NCI-H2107 treated with DMSO at 0.1 percent for 48 hours (cell line): ENCODE measurements around the gene ZDHHC6.
"Not testable (repeated sequence)": the region's sequence is repeated elsewhere in the genome, so short reads cannot be mapped to it uniquely, and the experiment has no call there.

ENCODE experiments used
- DNase-seq: peaks from one replicate; lab custom pipeline; 2025; ENCODE audit not compliant: unreplicated experiment; lab: John Stamatoyannopoulos, UW

ZDHHC6 gene

GRCh38 chr10:112446855-112447619, at the start of gene ZDHHC6, which contains the start of gene VTI1A:
Gene ZDHHC6 (minus strand): TSS chr10:112446914. CDS start chr10:112445436, 1,478 bp downstream.
Gene VTI1A (plus strand): TSS chr10:112447215. CDS start chr10:112447374, 159 bp downstream.
- peak; percentile 52 for DNase-seq

GRCh38 chr10:112492736-112493135, 46.0 kb upstream of the ZDHHC6 start:
- DNase-seq, result no peak

- no peak for DNase-seq
Measured at GRCh38 chr10:112491144-112491543, 44.4 kb upstream of the ZDHHC6 start.

- peak; percentile 76 for DNase-seq
Measured at GRCh38 chr10:112490545-112490944, 43.8 kb upstream of the ZDHHC6 start.

GRCh38 chr10:112487964-112488363, 41.2 kb upstream of the ZDHHC6 start:
- no peak for DNase-seq

- DNase-seq, result no peak
Measured at GRCh38 chr10:112484399-112484798, 37.7 kb upstream of the ZDHHC6 start.

GRCh38 chr10:112481602-112482001, 34.9 kb upstream of the ZDHHC6 start:
- no peak for DNase-seq

- no peak for DNase-seq
Measured at GRCh38 chr10:112475575-112476218, 29.0 kb upstream of the ZDHHC6 start.

- DNase-seq, result peak; percentile 42
Measured at GRCh38 chr10:112471878-112472487, 25.3 kb upstream of the ZDHHC6 start.

GRCh38 chr10:112467541-112468075, 20.9 kb upstream of the ZDHHC6 start:
- DNase-seq, result no peak

- DNase-seq, result no peak
Measured at GRCh38 chr10:112466802-112467201, 20.1 kb upstream of the ZDHHC6 start.

- no peak for DNase-seq
Measured at GRCh38 chr10:112465299-112465883, 18.7 kb upstream of the ZDHHC6 start.

- DNase-seq, result not testable (repeated sequence)
Measured at GRCh38 chr10:112464074-112464473, 17.4 kb upstream of the ZDHHC6 start.

- no peak for DNase-seq
Measured at GRCh38 chr10:112461029-112461887, 14.5 kb upstream of the ZDHHC6 start.

- DNase-seq, result no peak
Measured at GRCh38 chr10:112460366-112460765, 13.7 kb upstream of the ZDHHC6 start.

GRCh38 chr10:112456533-112456932, 9.8 kb upstream of the ZDHHC6 start:
- DNase-seq, result no peak

- no peak for DNase-seq
Measured at GRCh38 chr10:112454910-112455779, 8.4 kb upstream of the ZDHHC6 start.

- DNase-seq, result no peak
Measured at GRCh38 chr10:112448888-112449287, 2.2 kb upstream of the ZDHHC6 start.

GRCh38 chr10:112447620-112447928, 860 bp upstream of the ZDHHC6 start:
- DNase-seq, result no peak
